GM12878 (cell line): ENCODE results near the gene GPX7. TPM values are rescaled to one million over a fixed set of nuclear protein-coding genes. Genes with fewer than 3 reads are reported as not detected.

Source experiments
- ATAC-seq: fragments of 200-7000 bp; cut with Tn5 transposase; 3 replicates; pipeline ENCODE4 v1.9.1; 2020; ENCODE audit warnings: mild to moderate bottlenecking, moderate library complexity
- BruUV-seq: library from RNA; stranded (reverse); fragments of 400-500 nt; replicated peaks from 2 replicates; lab custom pipeline; 2021; lab: Mats Ljungman, UMichigan
- CTCF ChIA-PET: fragments of 300-600 bp; sonication (Branson Sonifier 250); formaldehyde crosslinking; extraction: SDS; loops from one replicate; lab custom pipeline; 2021; ENCODE audit warnings: inconsistent platforms; lab: Yijun Ruan, JAX
- POLR2A ChIA-PET: fragments of 350-600 bp; formaldehyde crosslinking; extraction: SDS; loops from one replicate; lab custom pipeline; 2021; ENCODE audit warnings: inconsistent platforms; lab: Charles Lee
- RAD21 ChIA-PET: fragments of 300-600 bp; sonication (Branson Sonifier 250); formaldehyde crosslinking; loops from one replicate; lab custom pipeline; 2023; ENCODE audit warnings: antibody characterized with exemption; ENCODE audit not compliant: unreplicated experiment; lab: Charles Lee
- SMC1A ChIA-PET: fragments of 300-600 bp; sonication (Branson Sonifier 250); formaldehyde crosslinking; loops from one replicate; lab custom pipeline; 2023; ENCODE audit not compliant: unreplicated experiment, uncharacterized antibody; lab: Charles Lee
- DNase-seq: peaks from one replicate; pipeline ENCODE4 v3.0.0-alpha.2; 2011; ENCODE audit warnings: low read depth, low spot score
- FAIRE-seq: peaks from 3 replicates; lab custom pipeline; 2011; peaks lifted over from hg19 to GRCh38; lab: Jason Lieb, UNC
- H2AFZ ChIP-seq: 2 replicates; pipeline ENCODE4 v1.6.0; 2011; ENCODE audit warnings: low read depth, low read length, control low read depth; ENCODE audit not compliant: control insufficient read depth
- H3K27ac ChIP-seq: 2 replicates; pipeline ENCODE4 v1.5.1; 2011; ENCODE audit warnings: control low read depth; ENCODE audit not compliant: control insufficient read depth, insufficient read depth
- H3K27me3 ChIP-seq, 2 experiments: replicated peaks in 1 of 2; 2 replicates each; pipeline versions ENCODE4 v1.6.0 to v1.6.1; 2011; ENCODE audit warnings: low read length in 1 of 2; ENCODE audit not compliant: control insufficient read depth in 2 of 2, insufficient read depth in 2 of 2
- H3K36me3 ChIP-seq, 2 experiments: 2 replicates each; pipeline ENCODE4 v1.5.1; 2011; ENCODE audit warnings: low read length in 1 of 2; ENCODE audit not compliant: control insufficient read depth in 2 of 2, insufficient read depth in 2 of 2
- H3K4me1 ChIP-seq: 2 replicates; pipeline ENCODE4 v1.6.1; 2011; ENCODE audit warnings: mild to moderate bottlenecking, low read length, moderate library complexity, mixed read lengths; ENCODE audit not compliant: control insufficient read depth, insufficient read depth
- H3K4me2 ChIP-seq: 2 replicates; pipeline ENCODE4 v1.6.0; 2011; ENCODE audit warnings: control low read depth; ENCODE audit not compliant: control insufficient read depth, insufficient read depth
- H3K4me3 ChIP-seq: fragments of 200-600 bp; sonication (generic); 2 replicates; pipeline ENCODE4 v1.5.1; 2016
- H3K79me2 ChIP-seq: 2 replicates; pipeline ENCODE4 v1.6.0; 2011; ENCODE audit warnings: low read length; ENCODE audit not compliant: control insufficient read depth, insufficient read depth
- H3K9ac ChIP-seq: 2 replicates; pipeline ENCODE4 v1.8.0; 2011; ENCODE audit warnings: low read length, control low read depth, mixed read lengths; ENCODE audit not compliant: control insufficient read depth, insufficient read depth
- H3K9me3 ChIP-seq: replicated peaks from 3 replicates; pipeline ENCODE4 v1.5.1; 2011; ENCODE audit warnings: mild to moderate bottlenecking, low read length; ENCODE audit not compliant: control insufficient read depth, insufficient read depth
- H4K20me1 ChIP-seq: 2 replicates; pipeline ENCODE4 v1.6.0; 2011; ENCODE audit not compliant: control insufficient read depth, insufficient read depth
- BRCA1 ChIP-seq: IDR thresholded peaks from 2 replicates; pipeline ENCODE4 v1.6.1; 2011; ENCODE audit warnings: low read depth, low read length, improper control_type of control experiment
- CBX3 ChIP-seq: fragments of 200-600 bp; sonication (generic); IDR thresholded peaks from 2 replicates; pipeline ENCODE4 v1.6.1; 2016; ENCODE audit warnings: low read depth, borderline replicate concordance
- EZH2 ChIP-seq: IDR thresholded peaks from 2 replicates; pipeline ENCODE4 v1.6.1; 2012; ENCODE audit warnings: low read depth, mild to moderate bottlenecking, control low read depth, inconsistent platforms, low read length, borderline replicate concordance; ENCODE audit not compliant: control insufficient read depth
- FOXK2 ChIP-seq: fragments of 450-650 bp; IDR thresholded peaks from 2 replicates; pipeline ENCODE4 v1.6.1; 2017; ENCODE audit warnings: mild to moderate bottlenecking, moderate library complexity
- HDGF ChIP-seq: fragments of 450-650 bp; IDR thresholded peaks from 2 replicates; pipeline ENCODE4 v1.6.1; 2016; ENCODE audit warnings: antibody characterized with exemption
- POLR2AphosphoS5 ChIP-seq: IDR thresholded peaks from 2 replicates; pipeline ENCODE4 v1.6.1; 2011; ENCODE audit warnings: mild to moderate bottlenecking, low read length, inconsistent platforms
- RCOR1 ChIP-seq: conservative IDR thresholded peaks from 2 replicates; pipeline ENCODE4 v1.6.1; 2012; ENCODE audit warnings: low read depth, low read length, improper control_type of control experiment
- SMC3 ChIP-seq: IDR thresholded peaks from 2 replicates; pipeline ENCODE4 v1.6.1; 2011; ENCODE audit warnings: low read length, improper control_type of control experiment, borderline replicate concordance
- YBX1 ChIP-seq: fragments of 450-650 bp; IDR thresholded peaks from 2 replicates; pipeline ENCODE4 v1.6.1; 2016; ENCODE audit warnings: antibody characterized with exemption
- ZNF207 ChIP-seq: fragments of 450-650 bp; IDR thresholded peaks from 2 replicates; pipeline ENCODE4 v1.6.1; 2014; ENCODE audit warnings: antibody characterized with exemption, mild to moderate bottlenecking, borderline replicate concordance
- ZNF622 ChIP-seq: fragments of 450-650 bp; IDR thresholded peaks from 2 replicates; pipeline ENCODE4 v1.6.1; 2017; ENCODE audit warnings: mild to moderate bottlenecking, inconsistent platforms
- WGBS: methylation state at CpG from one replicate; pipeline ENCODE4 v1.1.6; 2016; ENCODE audit warnings: low lambda C conversion rate; ENCODE audit not compliant: insufficient replicate concordance, insufficient coverage; ENCODE audit errors: missing lambda C conversion rate; 5-methylcytosine and 5-hydroxymethylcytosine counted together
- in situ Hi-C: fragments of 300-500 bp; cut with MboI; formaldehyde crosslinking; loops from 9 replicates; pipeline ENCODE4 v1.14.3; 2018; ENCODE audit warnings: mixed read lengths
- intact Hi-C: fragments of 100-400 bp; cut with micrococcal nuclease; formaldehyde crosslinking; loops from one replicate; pipeline ENCODE4 v1.14.2; 2022; ENCODE audit not compliant: unreplicated experiment
- polyA plus RNA-seq, 11 experiments: library from polyadenylated mRNA; depleted of rRNA in 4 of 11; unstranded in 6 of 11; stranded (reverse) in 5 of 11; fragments of >200 nt; fragmentation: Nextera tagmentation in 4 of 11; fragmentation: Illumina TruSeq in 1 of 11; extraction: Ambion mirVana in 4 of 11; extraction: Trizol in 1 of 11; gene quantifications; 1 replicate in 1 of 11; 2 replicates in 10 of 11; pipeline versions ENCODE4 v1.2.1 to v1.2.3, GENCODE V29; 2011 to 2016; ENCODE audit warnings: inconsistent platforms in 2 of 11, missing spikeins in 2 of 11, low read depth in 1 of 11
- total RNA-seq, 4 experiments: library from RNA; depleted of rRNA in 3 of 4; stranded (reverse); fragments of >200 nt in 3 of 4; fragmentation: Illumina TruSeq in 1 of 4; extraction: Trizol in 1 of 4; gene quantifications; 2 replicates each; pipeline versions ENCODE4 v1.2.1 to v1.2.3, GENCODE V29; 2013 to 2021
- TF ChIP-seq, protein P1 (sequence below): IDR thresholded peaks from 2 replicates; pipeline ENCODE4 v1.6.1; 2011; ENCODE audit warnings: mild to moderate bottlenecking, low read depth, low read length, moderate library complexity; ENCODE audit not compliant: insufficient replicate concordance
- TF ChIP-seq, protein P2 (sequence below): IDR thresholded peaks from 2 replicates; pipeline ENCODE4 v1.6.1; 2011; ENCODE audit warnings: borderline replicate concordance, low read depth, mild to moderate bottlenecking, moderate library complexity, low read length; ENCODE audit not compliant: insufficient read depth, poor library complexity, severe bottlenecking
- TF ChIP-seq, protein P3 (sequence below): IDR thresholded peaks from 2 replicates; pipeline ENCODE4 v1.6.1; 2012; ENCODE audit warnings: low read depth, low read length, improper control_type of control experiment

The GPX7 gene
- total and polyA plus RNA-seq, 10 of the 15 experiments (the other 5 are each of a cell fraction or from before 2014, with no cell fraction given) = 1.9 to 4.2 (median 2.5) TPM; not detected in 1

DNA sequence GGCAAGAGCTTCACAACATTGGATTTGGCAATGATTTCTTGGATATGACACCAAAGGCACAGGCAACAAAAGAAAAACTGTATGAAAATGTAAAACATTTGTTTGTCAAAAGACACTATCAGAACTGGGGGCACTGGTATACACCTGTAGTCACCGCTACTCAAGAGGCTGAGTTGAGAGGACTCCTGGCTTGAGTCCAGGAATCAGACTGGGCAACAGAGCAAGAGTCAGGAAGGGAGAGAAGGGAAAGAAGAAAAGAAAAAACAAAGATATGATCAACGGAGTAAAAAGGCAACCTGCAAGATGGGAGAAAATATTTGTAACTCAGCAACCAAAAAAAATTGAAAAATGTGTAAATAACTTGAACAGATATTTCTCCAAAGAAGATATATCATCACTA, 43.2 kb upstream of the GPX7 start:
- Histone ChIP-seq H3K9me3 (no peaks in the 10 kb centered on the region; the same call in 2 of the 3 replicates), H2AFZ (no peak overlapping the region), H3K79me2 (no peaks in the 10 kb centered on the region), H4K20me1 (no peaks in the 10 kb centered on the region), H3K27me3 (0 out of 4 replicates have a peak, but pooled peaks cover 0 to 6% of the 10 kb centered on the region in 2 experiments), H3K4me2 (no peak overlapping the region), H3K9ac (no peak overlapping the region), H3K27ac (no peak overlapping the region), H3K36me3 (no peaks in the 10 kb centered on the region), H3K4me1 (peaks cover 4% of the 10 kb centered on the region; the same call in 1 of the 2 replicates), H3K4me3 (no peak overlapping the region)
- no peak for DNase-seq
- ChIA-PET RAD21 (no interaction called here), SMC1A (no interaction called here), POLR2A (interaction anchor here (1.0 kb wide), 1 partner anchor 181 kb away, joined by 3 read pairs; no protein-coding TSS in a partner anchor), CTCF (no interaction called here)
- BruUV-seq = no TSS peak
- intact Hi-C loops (loop anchor here (10.0 kb wide), 1 partner anchor 126 kb away; no protein-coding TSS in a partner anchor), in situ Hi-C loops (no loop called here)
- no peak for FAIRE-seq
- no peak for ATAC-seq
- TF ChIP-seq EZH2 (no peak), RCOR1 (no peak)
- TF ChIP-seq, protein P1, sequence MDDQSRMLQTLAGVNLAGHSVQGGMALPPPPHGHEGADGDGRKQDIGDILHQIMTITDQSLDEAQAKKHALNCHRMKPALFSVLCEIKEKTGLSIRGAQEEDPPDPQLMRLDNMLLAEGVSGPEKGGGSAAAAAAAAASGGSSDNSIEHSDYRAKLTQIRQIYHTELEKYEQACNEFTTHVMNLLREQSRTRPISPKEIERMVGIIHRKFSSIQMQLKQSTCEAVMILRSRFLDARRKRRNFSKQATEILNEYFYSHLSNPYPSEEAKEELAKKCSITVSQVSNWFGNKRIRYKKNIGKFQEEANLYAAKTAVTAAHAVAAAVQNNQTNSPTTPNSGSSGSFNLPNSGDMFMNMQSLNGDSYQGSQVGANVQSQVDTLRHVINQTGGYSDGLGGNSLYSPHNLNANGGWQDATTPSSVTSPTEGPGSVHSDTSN = no peak
- WGBS = 71% methylated on average over 2 of the region's 2 CpGs

DNA sequence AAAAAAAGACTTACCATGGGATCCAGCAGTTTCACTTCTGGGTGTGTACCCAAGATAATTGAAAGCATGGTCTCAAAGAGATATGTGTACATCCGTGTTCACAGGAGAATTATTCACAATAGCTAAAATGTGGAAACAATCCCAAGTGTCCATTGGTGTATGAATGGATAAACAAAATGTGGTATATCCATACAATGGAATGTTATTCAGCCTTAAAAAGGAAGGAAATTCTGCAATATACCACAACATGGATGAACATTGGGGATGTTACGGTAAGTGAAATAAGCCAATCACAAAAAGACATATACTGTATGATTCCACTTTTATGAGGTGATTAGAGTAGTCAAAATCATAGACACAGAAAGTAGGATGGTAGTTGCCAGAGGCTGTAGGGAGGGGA, 42.3 kb upstream of the GPX7 start:
- Histone ChIP-seq H3K27ac (no peak overlapping the region), H3K4me2 (no peak overlapping the region), H3K4me1 (no peaks in the 10 kb centered on the region), H3K36me3 (no peaks in the 10 kb centered on the region), H3K79me2 (no peaks in the 10 kb centered on the region), H4K20me1 (no peaks in the 10 kb centered on the region), H3K27me3 (no peaks in the 10 kb centered on the region), H3K4me3 (no peak overlapping the region), H3K9ac (no peak overlapping the region), H2AFZ (no peak overlapping the region), H3K9me3 (no peaks in the 10 kb centered on the region)
- CTCF ChIA-PET = no interaction called here
- intact Hi-C loops = loop anchor here (10.0 kb wide), 1 partner anchor 125 kb away; no protein-coding TSS in a partner anchor
- FAIRE-seq = no peak
- DNase-seq = no peak
- SMC1A ChIA-PET = no interaction called here
- no peak for ATAC-seq
- RAD21 ChIA-PET = interaction anchor here (0.6 kb wide), 1 partner anchor 154 kb away, joined by 3 read pairs; no protein-coding TSS in a partner anchor
- no TSS peak for BruUV-seq
- WGBS = 98% methylated on average over 2 of the region's 2 CpGs
- in situ Hi-C loops = no loop called here
- POLR2A ChIA-PET = no interaction called here
- TF ChIP-seq ZNF207 (no peak), CBX3 (no peak), YBX1 (no peak), POLR2AphosphoS5 (no peak), ZNF622 (no peak), BRCA1 (no peak), HDGF (no peak), FOXK2 (no peak), SMC3 (no peak)
- TF ChIP-seq, protein P2, sequence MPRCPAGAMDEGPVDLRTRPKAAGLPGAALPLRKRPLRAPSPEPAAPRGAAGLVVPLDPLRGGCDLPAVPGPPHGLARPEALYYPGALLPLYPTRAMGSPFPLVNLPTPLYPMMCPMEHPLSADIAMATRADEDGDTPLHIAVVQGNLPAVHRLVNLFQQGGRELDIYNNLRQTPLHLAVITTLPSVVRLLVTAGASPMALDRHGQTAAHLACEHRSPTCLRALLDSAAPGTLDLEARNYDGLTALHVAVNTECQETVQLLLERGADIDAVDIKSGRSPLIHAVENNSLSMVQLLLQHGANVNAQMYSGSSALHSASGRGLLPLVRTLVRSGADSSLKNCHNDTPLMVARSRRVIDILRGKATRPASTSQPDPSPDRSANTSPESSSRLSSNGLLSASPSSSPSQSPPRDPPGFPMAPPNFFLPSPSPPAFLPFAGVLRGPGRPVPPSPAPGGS = no peak
- TF ChIP-seq, protein P3, sequence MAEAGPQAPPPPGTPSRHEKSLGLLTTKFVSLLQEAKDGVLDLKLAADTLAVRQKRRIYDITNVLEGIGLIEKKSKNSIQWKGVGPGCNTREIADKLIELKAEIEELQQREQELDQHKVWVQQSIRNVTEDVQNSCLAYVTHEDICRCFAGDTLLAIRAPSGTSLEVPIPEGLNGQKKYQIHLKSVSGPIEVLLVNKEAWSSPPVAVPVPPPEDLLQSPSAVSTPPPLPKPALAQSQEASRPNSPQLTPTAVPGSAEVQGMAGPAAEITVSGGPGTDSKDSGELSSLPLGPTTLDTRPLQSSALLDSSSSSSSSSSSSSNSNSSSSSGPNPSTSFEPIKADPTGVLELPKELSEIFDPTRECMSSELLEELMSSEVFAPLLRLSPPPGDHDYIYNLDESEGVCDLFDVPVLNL = no peak
